Endothelial cell of umbilical vein (primary cell): ENCODE results near the gene HAPLN1. TPM values are rescaled to one million over a fixed set of nuclear protein-coding genes. Genes with fewer than 3 reads are reported as not detected.

Experiments used
- BruUV-seq: library from RNA; stranded (reverse); fragments of 400-500 nt; replicated peaks from 2 replicates; lab custom pipeline; 2021; lab: Mats Ljungman, UMichigan
- CTCF ChIA-PET: fragments of 300-600, 350-600 bp; sonication (Branson Sonifier 250); formaldehyde crosslinking; loops from one replicate; lab custom pipeline; 2021; ENCODE audit warnings: antibody characterized with exemption, inconsistent platforms; lab: Charles Lee
- POLR2A ChIA-PET: fragments of 300-600, 350-600 bp; sonication (Branson Sonifier 250); formaldehyde crosslinking; loops from one replicate; lab custom pipeline; 2021; ENCODE audit warnings: antibody characterized with exemption, inconsistent platforms; lab: Charles Lee
- DNase-seq: peaks from one replicate; pipeline ENCODE4 v3.0.0-alpha.2; 2011; ENCODE audit warnings: low read depth, low spot score
- FAIRE-seq: peaks from 2 replicates; lab custom pipeline; 2011; peaks lifted over from hg19 to GRCh38; lab: Jason Lieb, UNC
- H2AFZ ChIP-seq: 2 replicates; pipeline ENCODE4 v1.6.0; 2012; ENCODE audit warnings: low read depth, low read length, control low read depth, inconsistent platforms
- H3K27ac ChIP-seq: 2 replicates; pipeline ENCODE4 v1.5.1; 2011; ENCODE audit warnings: low read depth, mild to moderate bottlenecking, control low read depth, low read length, moderate library complexity; ENCODE audit not compliant: insufficient read depth
- H3K27me3 ChIP-seq, 2 experiments: 2 replicates each; pipeline versions ENCODE4 v1.6.0 to v1.6.1; 2011; ENCODE audit warnings: low read length in 2 of 2, mixed read lengths in 1 of 2; ENCODE audit not compliant: control insufficient read depth in 2 of 2, insufficient read depth in 2 of 2
- H3K36me3 ChIP-seq, 2 experiments: 2 replicates in 1 of 2; 3 replicates in 1 of 2; pipeline ENCODE4 v1.5.1; 2011; ENCODE audit warnings: low read length in 2 of 2, mild to moderate bottlenecking in 1 of 2, moderate library complexity in 1 of 2; ENCODE audit not compliant: control insufficient read depth in 2 of 2, insufficient read depth in 2 of 2; ENCODE audit errors: extremely low read depth in 1 of 2
- H3K4me1 ChIP-seq: 3 replicates; pipeline ENCODE4 v1.5.1; 2011; ENCODE audit warnings: mild to moderate bottlenecking, low read length; ENCODE audit not compliant: control insufficient read depth, insufficient read depth; ENCODE audit errors: extremely low read depth
- H3K4me2 ChIP-seq: 2 replicates; pipeline ENCODE4 v1.6.1; 2011; ENCODE audit warnings: low read length, control low read depth, mixed read lengths; ENCODE audit not compliant: insufficient read depth
- H3K4me3 ChIP-seq, 3 experiments: fragments of 200-600 bp in 1 of 3; sonication (generic), shearing (Covaris generic) in 1 of 3; replicated peaks in 1 of 3; 2 replicates each; pipeline ENCODE4 v1.5.1; 2011 to 2016; ENCODE audit warnings: control low read depth in 3 of 3, low read length in 3 of 3, mild to moderate bottlenecking in 2 of 3, inconsistent platforms in 1 of 3, low read depth in 1 of 3, moderate library complexity in 1 of 3; ENCODE audit not compliant: insufficient read depth in 1 of 3
- H3K79me2 ChIP-seq: 2 replicates; pipeline ENCODE4 v1.6.0; 2012; ENCODE audit warnings: low read length, inconsistent platforms; ENCODE audit not compliant: control insufficient read depth, insufficient read depth
- H3K9ac ChIP-seq: replicated peaks from 2 replicates; pipeline ENCODE3; 2011; ENCODE audit warnings: low read length, control low read depth; ENCODE audit not compliant: insufficient read depth; ENCODE audit errors: extremely low read depth
- H3K9me1 ChIP-seq: replicated peaks from 3 replicates; pipeline ENCODE4 v1.6.0; 2011; ENCODE audit warnings: mild to moderate bottlenecking, low read length; ENCODE audit not compliant: control insufficient read depth, insufficient read depth; ENCODE audit errors: extremely low read depth
- H3K9me3 ChIP-seq: replicated peaks from 2 replicates; pipeline ENCODE4 v1.5.1; 2012; ENCODE audit warnings: low read length, inconsistent platforms; ENCODE audit not compliant: control insufficient read depth, insufficient read depth
- H4K20me1 ChIP-seq: replicated peaks from 2 replicates; pipeline ENCODE3; 2011; ENCODE audit warnings: mild to moderate bottlenecking, low read length; ENCODE audit not compliant: control insufficient read depth, insufficient read depth; ENCODE audit errors: extremely low read depth
- CTCF ChIP-seq, 2 donors: IDR thresholded peaks; 1 replicate in 1 of 2; 2 replicates in 1 of 2; pipeline ENCODE4 v1.5.1; 2011; ENCODE audit warnings: low read length in 2 of 2, mild to moderate bottlenecking in 2 of 2, moderate library complexity in 2 of 2, control low read depth in 1 of 2, inconsistent platforms in 1 of 2, low read depth in 1 of 2; ENCODE audit not compliant: insufficient read depth in 1 of 2; ENCODE audit errors: extremely low read depth in 1 of 2
- EZH2 ChIP-seq: IDR thresholded peaks from 2 replicates; pipeline ENCODE4 v1.6.1; 2012; ENCODE audit warnings: borderline replicate concordance, low read depth, mild to moderate bottlenecking, moderate library complexity, low read length, inconsistent platforms; ENCODE audit not compliant: severe bottlenecking
- FOS ChIP-seq: IDR thresholded peaks from 2 replicates; pipeline ENCODE4 v1.6.1; 2011; ENCODE audit warnings: mild to moderate bottlenecking, low read length, moderate library complexity, borderline replicate concordance; ENCODE audit not compliant: insufficient read depth
- GATA2 ChIP-seq: IDR thresholded peaks from 2 replicates; pipeline ENCODE4 v1.7.0; 2011; ENCODE audit warnings: low read depth, mild to moderate bottlenecking, moderate library complexity, mixed read lengths, low read length; ENCODE audit not compliant: insufficient read length, insufficient read depth
- JUN ChIP-seq: IDR thresholded peaks from 2 replicates; pipeline ENCODE4 v1.6.1; 2011; ENCODE audit warnings: borderline replicate concordance, low read depth; ENCODE audit not compliant: insufficient read length, insufficient read depth
- MYC ChIP-seq: IDR thresholded peaks from one replicate; pipeline ENCODE4 v1.6.1; 2011; ENCODE audit warnings: mild to moderate bottlenecking, low read depth, low read length
- POLR2A ChIP-seq: IDR thresholded peaks from 2 replicates; pipeline ENCODE4 v1.6.1; 2012; ENCODE audit warnings: low read depth, mild to moderate bottlenecking, control low read depth, low read length
- POLR2AphosphoS5 ChIP-seq: IDR thresholded peaks from 2 replicates; pipeline ENCODE4 v1.6.1; 2012; ENCODE audit warnings: low read depth, mild to moderate bottlenecking, control low read depth, low read length, moderate library complexity; ENCODE audit not compliant: insufficient read depth
- dilution Hi-C: fragments of 300-500 bp; cut with MboI; formaldehyde crosslinking; loops from one replicate; pipeline ENCODE4 v1.15.0; 2019; ENCODE audit warnings: low sequenced_read_pairs; ENCODE audit not compliant: extremely low pct_ligation_motif_present
- intact Hi-C: fragments of 100-400 bp; cut with micrococcal nuclease; formaldehyde crosslinking; loops from one replicate; pipeline ENCODE4 v1.10.0; 2022
- polyA plus RNA-seq, 4 experiments: library from polyadenylated mRNA; depleted of rRNA in 3 of 4; stranded (reverse) in 3 of 4; unstranded in 1 of 4; fragments of >200 nt; gene quantifications; 2 replicates each; pipeline versions ENCODE4 v1.2.1 to v1.2.3, GENCODE V29; 2011 to 2012; ENCODE audit warnings: missing spikeins in 1 of 4
- total RNA-seq: library from RNA; stranded (reverse); gene quantifications from 2 replicates; pipeline ENCODE4 v1.2.3, GENCODE V29; 2021
- TF ChIP-seq, protein P1 (sequence below): IDR thresholded peaks from 2 replicates; pipeline ENCODE4 v1.6.1; 2011; ENCODE audit not compliant: insufficient read depth, insufficient read length

Gene HAPLN1
- total and polyA plus RNA-seq, 2 donors (not counting 3 experiments of a cell fraction or from before 2014, with no cell fraction given): 0.04 TPM; not detected in 1

DNA sequence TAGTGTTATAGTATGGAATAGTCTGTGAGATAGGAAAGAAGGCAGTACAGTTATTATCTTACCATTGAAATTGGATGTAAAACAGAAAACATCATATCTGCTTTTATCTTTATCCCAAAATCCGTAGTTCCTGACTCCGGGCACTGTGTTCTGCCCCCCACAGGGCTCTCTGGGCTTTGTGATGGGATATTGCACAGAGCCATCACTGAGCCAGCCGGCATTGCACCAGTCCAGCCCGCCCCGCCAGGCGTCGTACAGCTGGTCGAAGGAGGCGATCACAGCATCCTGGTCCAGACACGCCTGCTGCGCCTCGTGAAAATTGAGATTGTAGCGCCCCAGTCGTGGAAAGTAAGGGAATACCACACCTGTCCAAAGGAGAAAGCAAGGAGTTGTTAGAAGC is 76.4 kb downstream of the HAPLN1 start:
- POLR2A ChIA-PET: no interaction called here
- no peaks in the 10 kb centered on the region for H3K79me2 ChIP-seq
- dilution Hi-C loops: no loop called here
- no peaks in the 10 kb centered on the region for H3K9me3 ChIP-seq
- no peaks in the 10 kb centered on the region for H4K20me1 ChIP-seq
- no peaks in the 10 kb centered on the region for H3K4me1 ChIP-seq
- no peaks in the 10 kb centered on the region for H3K27me3 ChIP-seq
- DNase-seq (no peak), FAIRE-seq (no peak)
- no peak overlapping the region for H3K4me3 ChIP-seq
- no TSS peak for BruUV-seq
- TF ChIP-seq, protein P1, sequence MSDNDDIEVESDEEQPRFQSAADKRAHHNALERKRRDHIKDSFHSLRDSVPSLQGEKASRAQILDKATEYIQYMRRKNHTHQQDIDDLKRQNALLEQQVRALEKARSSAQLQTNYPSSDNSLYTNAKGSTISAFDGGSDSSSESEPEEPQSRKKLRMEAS: no peak
- TF ChIP-seq FOS: no peak
- TF ChIP-seq POLR2AphosphoS5: no peak
- TF ChIP-seq CTCF (IDR thresholded peaks at IDR 0.05; ENCODE audit: extremely low read depth in 1 of 2, insufficient read depth in 1 of 2, low read depth in 1 of 2, low read length in 2 of 2): no peak
- no peak overlapping the region for H3K27ac ChIP-seq
- CTCF ChIA-PET: no interaction called here
- no peak overlapping the region for H3K4me2 ChIP-seq
- H2AFZ ChIP-seq: no peak overlapping the region
- H3K36me3 ChIP-seq: no peaks in the 10 kb centered on the region
- H3K9ac ChIP-seq: no peak overlapping the region
- H3K9me1 ChIP-seq: no peaks in the 10 kb centered on the region
- intact Hi-C loops: no loop called here

GRCh38 chr5:83641946-83642345 is 78.7 kb downstream of the HAPLN1 start:
- intact Hi-C loops: no loop called here
- H3K4me3 ChIP-seq: no peak overlapping the region
- BruUV-seq: no TSS peak
- H3K9me1 ChIP-seq: no peaks in the 10 kb centered on the region
- H3K27ac ChIP-seq: no peak overlapping the region
- FAIRE-seq (no peak), DNase-seq (no peak)
- ChIA-PET POLR2A (no interaction called here), CTCF (no interaction called here)
- no peak overlapping the region for H3K9ac ChIP-seq
- no peaks in the 10 kb centered on the region for H3K4me1 ChIP-seq
- H3K9me3 ChIP-seq: no peaks in the 10 kb centered on the region
- H3K79me2 ChIP-seq: no peaks in the 10 kb centered on the region
- dilution Hi-C loops: no loop called here
- H3K4me2 ChIP-seq: no peak overlapping the region
- H4K20me1 ChIP-seq: no peaks in the 10 kb centered on the region
- H2AFZ ChIP-seq: no peak overlapping the region
- TF ChIP-seq EZH2 (no peak), GATA2 (no peak), MYC (no peak), CTCF (IDR thresholded peaks at IDR 0.05; ENCODE audit: extremely low read depth in 1 of 2, insufficient read depth in 1 of 2, low read depth in 1 of 2, low read length in 2 of 2) (no peak), FOS (no peak), POLR2A (no peak), JUN (no peak), POLR2AphosphoS5 (no peak)
- TF ChIP-seq, protein P1: no peak
- H3K36me3 ChIP-seq: no peaks in the 10 kb centered on the region
- no peaks in the 10 kb centered on the region for H3K27me3 ChIP-seq
